GM19240 (cell line): ENCODE data around the gene NOL4L.

Source experiments
- DNase-seq: peaks from one replicate; pipeline ENCODE4 v3.0.0; 2011; ENCODE audit warnings: low spot score; ENCODE audit not compliant: insufficient read length

Gene NOL4L

GRCh38 chr20:32614303-32614702, 29.2 kb upstream of the NOL4L start:
- no peak for DNase-seq

- no peak for DNase-seq
These were observed 28.3 kb upstream of the NOL4L start for GRCh38 chr20:32613192-32614053.

GRCh38 chr20:32612351-32613191, 27.4 kb upstream of the NOL4L start:
- no peak for DNase-seq

GRCh38 chr20:32611868-32612267, 26.7 kb upstream of the NOL4L start:
- DNase-seq: no peak

- no peak for DNase-seq
These were observed 26.2 kb upstream of the NOL4L start for GRCh38 chr20:32611286-32611685.

GRCh38 chr20:32610472-32611218, 25.5 kb upstream of the NOL4L start:
- DNase-seq: no peak

GRCh38 chr20:32609993-32610392, 24.9 kb upstream of the NOL4L start:
- DNase-seq: no peak

- no peak for DNase-seq
These were observed 24.1 kb upstream of the NOL4L start for GRCh38 chr20:32609111-32609773.

- DNase-seq: no peak
These were observed 23.5 kb upstream of the NOL4L start for GRCh38 chr20:32608664-32609015.

GRCh38 chr20:32607727-32608663, 22.9 kb upstream of the NOL4L start:
- DNase-seq: no peak

- no peak for DNase-seq
These were observed 22.2 kb upstream of the NOL4L start for GRCh38 chr20:32607324-32607723.

GRCh38 chr20:32606790-32607189, 21.7 kb upstream of the NOL4L start:
- no peak for DNase-seq

GRCh38 chr20:32606107-32606506, 21.0 kb upstream of the NOL4L start:
- no peak for DNase-seq

- no peak for DNase-seq
These were observed 20.1 kb upstream of the NOL4L start for GRCh38 chr20:32605167-32605656.

GRCh38 chr20:32603046-32603726, 18.1 kb upstream of the NOL4L start:
- no peak for DNase-seq

- no peak for DNase-seq
These were observed 17.1 kb upstream of the NOL4L start for GRCh38 chr20:32602273-32602672.

GRCh38 chr20:32600681-32601237, 15.6 kb upstream of the NOL4L start:
- DNase-seq: no peak

- no peak for DNase-seq
These were observed 14.7 kb upstream of the NOL4L start for GRCh38 chr20:32599783-32600340.

GRCh38 chr20:32598606-32599005, 13.5 kb upstream of the NOL4L start:
- no peak for DNase-seq
